AG04450 (cell line): ENCODE measurements around the gene SLC26A11. TPM values are rescaled to one million over a fixed set of nuclear protein-coding genes. Genes with fewer than 3 reads are reported as not detected.

ENCODE experiments used
- CTCF ChIA-PET: fragments of 300-600, 350-600 bp; formaldehyde crosslinking; extraction: SDS; loops from one replicate; lab custom pipeline; 2022; ENCODE audit warnings: antibody characterized with exemption, inconsistent platforms; lab: Charles Lee
- POLR2A ChIA-PET: fragments of 350-600 bp; formaldehyde crosslinking; extraction: SDS; loops from one replicate; lab custom pipeline; 2021; ENCODE audit warnings: antibody characterized with exemption, inconsistent platforms; lab: Yijun Ruan, JAX
- DNase-seq: peaks from one replicate; pipeline ENCODE4 v3.0.0-alpha.2; 2011; ENCODE audit warnings: low read depth, low spot score
- H3K27ac ChIP-seq: one replicate; pipeline ENCODE4 v1.5.1; 2012; ENCODE audit warnings: low read depth, low read length, control low read depth
- H3K27me3 ChIP-seq: one replicate; pipeline ENCODE4 v1.6.0; 2012; ENCODE audit warnings: low read length; ENCODE audit not compliant: control insufficient read depth, insufficient read depth
- H3K4me3 ChIP-seq: 2 replicates; pipeline ENCODE4 v1.5.1; 2011; ENCODE audit warnings: mild to moderate bottlenecking, low read depth, low read length, control low read depth
- H3K9me3 ChIP-seq: 2 replicates; pipeline ENCODE4 v1.5.1; 2012; ENCODE audit warnings: low read length; ENCODE audit not compliant: control insufficient read depth, insufficient read depth
- CTCF ChIP-seq: IDR thresholded peaks from 2 replicates; pipeline ENCODE4 v1.5.1; 2011; ENCODE audit warnings: low read depth, low read length, control low read depth, inconsistent platforms
- polyA plus RNA-seq: library from polyadenylated mRNA; depleted of rRNA; stranded (reverse); fragments of >200 nt; gene quantifications from 2 replicates; pipeline ENCODE4 v1.2.3, GENCODE V29; 2011

SLC26A11 gene
- polyA plus RNA-seq, 1 experiment, result 8.9 TPM

GRCh38 chr17:80208050-80208449 lies 12.2 kb upstream of the SLC26A11 start:
- DNase-seq, result no peak
- H3K4me3 ChIP-seq, result no peak overlapping the region
- ChIA-PET CTCF (no interaction called here), POLR2A (interaction anchor here (0.6 kb wide), 1 partner anchor 83 kb away, joined by 8 read pairs; no protein-coding TSS in a partner anchor)
- TF ChIP-seq CTCF, result no peak
- no peaks in the 10 kb centered on the region; the same call in 1 of the 2 replicates for H3K9me3 ChIP-seq
- H3K27me3 ChIP-seq, result no peaks in the 10 kb centered on the region
- no peak overlapping the region for H3K27ac ChIP-seq

GRCh38 chr17:80209765-80210164 lies 10.5 kb upstream of the SLC26A11 start:
- Histone ChIP-seq H3K4me3 (no peak overlapping the region), H3K27me3 (no peaks in the 10 kb centered on the region), H3K27ac (no peak overlapping the region), H3K9me3 (no peaks in the 10 kb centered on the region)
- no peak for DNase-seq
- TF ChIP-seq CTCF, result no peak
- ChIA-PET CTCF (no interaction called here), POLR2A (no interaction called here)

GRCh38 chr17:80210348-80211108 lies 9.7 kb upstream of the SLC26A11 start:
- no peak for DNase-seq
- ChIA-PET POLR2A (no interaction called here), CTCF (no interaction called here)
- Histone ChIP-seq H3K4me3 (no peak overlapping the region), H3K27ac (no peak overlapping the region), H3K27me3 (no peaks in the 10 kb centered on the region), H3K9me3 (no peaks in the 10 kb centered on the region)
- TF ChIP-seq CTCF, result no peak

GRCh38 chr17:80212109-80212508 lies 8.1 kb upstream of the SLC26A11 start:
- Histone ChIP-seq H3K4me3 (no peak overlapping the region), H3K27ac (no peak overlapping the region), H3K9me3 (no peaks in the 10 kb centered on the region; the same call in 1 of the 2 replicates), H3K27me3 (no peaks in the 10 kb centered on the region)
- ChIA-PET CTCF (no interaction called here), POLR2A (no interaction called here)
- TF ChIP-seq CTCF, result no peak
- no peak for DNase-seq

- TF ChIP-seq CTCF, result no peak
- ChIA-PET POLR2A (interaction anchor here (0.6 kb wide), 1 partner anchor 1203 kb away, joined by 3 read pairs; the partner anchor contains the start of gene CANT1), CTCF (no interaction called here)
- H3K4me3 ChIP-seq, result no peak overlapping the region
- H3K27me3 ChIP-seq, result no peaks in the 10 kb centered on the region
- DNase-seq, result no peak
- no peaks in the 10 kb centered on the region; the same call in 1 of the 2 replicates for H3K9me3 ChIP-seq
- no peak overlapping the region for H3K27ac ChIP-seq
These were observed 7.7 kb upstream of the SLC26A11 start for GRCh38 chr17:80212511-80212910.
